ENCODE data around the gene SLC39A10. TPM values are rescaled to one million over a fixed set of nuclear protein-coding genes. Genes with fewer than 3 reads are reported as not detected.
A peak's percentile ranks its signal among the peaks of the same experiment; 100 is the strongest.
"Not testable (repeated sequence)": the region's sequence is repeated elsewhere in the genome, so short reads cannot be mapped to it uniquely, and the experiment has no call there.

SLC39A10 gene
- total and polyA plus RNA-seq, 5 donors = 4.3 to 17.9 (median 13.8) TPM

DNA sequence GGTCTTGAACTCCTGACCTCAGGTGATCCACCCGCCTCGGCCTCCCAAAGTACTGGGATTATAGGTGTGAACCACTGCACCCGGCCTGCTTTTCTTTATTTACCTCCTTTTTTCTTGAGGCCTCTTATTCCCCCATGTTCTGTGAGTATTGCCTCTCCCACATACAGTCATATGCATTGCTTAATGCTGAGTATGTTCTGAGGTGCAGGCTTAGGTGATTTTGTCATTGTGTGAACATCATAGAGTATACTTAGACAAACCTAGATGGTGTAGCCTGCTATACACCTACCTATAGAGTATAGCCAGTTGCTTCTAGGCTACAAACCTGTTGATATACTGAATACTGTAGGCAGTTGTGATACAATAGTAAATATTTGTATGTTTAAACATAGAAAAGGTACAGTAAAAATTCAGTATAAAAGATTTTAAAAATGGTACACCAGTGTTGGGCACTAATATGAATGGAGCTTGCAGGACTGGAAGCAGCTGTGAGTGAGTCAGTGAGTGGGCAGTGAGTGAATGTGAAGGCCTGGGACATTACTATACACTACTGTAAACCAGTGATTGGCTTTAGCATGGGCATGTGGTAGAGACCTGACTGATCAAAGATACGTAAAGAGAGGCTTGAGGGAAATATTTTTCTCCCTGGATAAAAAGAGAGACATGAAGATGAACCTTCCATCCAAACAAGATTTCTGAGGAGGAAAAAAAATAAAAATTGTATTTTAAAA, 17.6 kb downstream of the SLC39A10 start:
- 92% methylated on average over 4 of the region's 4 CpGs for WGBS
- Histone ChIP-seq H3K27ac (ENCODE audit: low read length) (no peak overlapping the region), H3K4me3 (ENCODE audit: low read length) (no peak overlapping the region), H3K4me1 (ENCODE audit: control insufficient read depth, insufficient read depth, low read length) (no peaks in the 10 kb centered on the region), H3K9me3 (ENCODE audit: control insufficient read depth, low read length) (no peaks in the 10 kb centered on the region), H3K27me3 (ENCODE audit: control insufficient read depth, insufficient read depth) (no peaks in the 10 kb centered on the region)
- no peak for ATAC-seq
- intact Hi-C loops (cut with DNase I) = no loop called here
- no peak for DNase-seq

DNA sequence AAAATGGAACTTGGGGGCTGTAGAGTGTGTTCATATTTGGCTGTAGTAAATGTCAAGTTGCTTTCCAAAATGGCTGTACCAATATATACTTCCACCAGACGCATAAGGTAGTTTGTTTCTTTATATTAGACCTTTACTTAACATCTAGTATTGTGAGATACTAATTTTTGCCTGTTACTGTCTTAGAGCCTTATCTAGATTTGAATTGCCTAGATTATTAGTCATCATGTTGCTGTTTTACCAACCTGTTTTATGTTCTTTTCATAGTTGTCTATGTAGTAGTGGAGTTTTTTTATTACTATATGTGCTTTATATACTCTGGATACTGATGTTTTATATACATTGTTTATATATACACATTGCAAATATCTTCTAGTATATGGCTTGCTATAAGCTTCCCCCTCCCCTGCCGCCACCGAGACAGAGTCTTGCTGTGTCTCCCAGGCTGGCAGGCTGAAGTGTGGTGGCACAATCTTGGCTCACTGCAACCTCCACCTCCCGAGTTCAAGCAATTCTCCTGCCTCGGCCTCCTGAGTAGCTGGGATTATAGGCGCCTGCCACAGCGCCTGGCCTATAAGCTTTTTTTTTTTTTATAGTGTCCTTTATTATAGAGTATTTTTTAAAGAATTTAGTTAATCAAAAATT, 18.9 kb downstream of the SLC39A10 start:
- Histone ChIP-seq H3K27ac (ENCODE audit: low read length) (no peak overlapping the region), H3K4me3 (ENCODE audit: low read length) (no peak overlapping the region)
- ATAC-seq = no peak

DNA sequence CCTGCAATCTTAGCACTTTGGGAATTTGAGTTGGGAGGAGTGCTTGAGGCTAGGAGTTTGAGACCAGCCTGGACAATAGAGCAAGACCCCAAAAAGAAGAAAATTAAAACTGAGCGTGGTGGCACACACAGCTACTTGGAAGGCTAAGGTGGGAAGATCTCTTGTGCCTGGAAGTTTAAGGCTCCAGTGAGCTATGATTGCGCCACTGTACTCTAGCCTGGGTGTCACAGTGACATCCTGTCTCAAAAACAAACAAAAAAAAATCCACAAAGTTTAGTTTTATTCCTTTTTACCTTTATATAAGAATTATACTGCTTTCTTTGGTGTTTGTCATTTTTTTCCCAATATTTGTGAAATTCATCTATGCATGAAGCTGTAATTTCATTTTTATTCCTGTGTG, 20.3 kb downstream of the SLC39A10 start:
- no peaks in the 10 kb centered on the region for H3K4me1 ChIP-seq (ENCODE audit: control insufficient read depth, insufficient read depth, low read length)
- H3K27me3 ChIP-seq (ENCODE audit: control insufficient read depth, insufficient read depth) = no peaks in the 10 kb centered on the region
- intact Hi-C loops (cut with DNase I) = no loop called here
- H3K4me3 ChIP-seq (ENCODE audit: low read length) = no peak overlapping the region
- ATAC-seq (no peak), DNase-seq (no peak)
- WGBS = 96% methylated on average over 2 of the region's 2 CpGs
- H3K9me3 ChIP-seq (ENCODE audit: control insufficient read depth, low read length) = no peaks in the 10 kb centered on the region
- no peak overlapping the region for H3K27ac ChIP-seq (ENCODE audit: low read length)

More for the DNA sequence above, 18.9 kb downstream of the SLC39A10 start:
- no peaks in the 10 kb centered on the region for H3K9me3 ChIP-seq (ENCODE audit: control insufficient read depth, low read length)
- intact Hi-C loops (cut with DNase I) = no loop called here
- no peaks in the 10 kb centered on the region for H3K4me1 ChIP-seq (ENCODE audit: control insufficient read depth, insufficient read depth, low read length)
- H3K27me3 ChIP-seq (ENCODE audit: control insufficient read depth, insufficient read depth) = no peaks in the 10 kb centered on the region
- DNase-seq = no peak
- WGBS = 97% methylated on average over 7 of the region's 7 CpGs

DNA sequence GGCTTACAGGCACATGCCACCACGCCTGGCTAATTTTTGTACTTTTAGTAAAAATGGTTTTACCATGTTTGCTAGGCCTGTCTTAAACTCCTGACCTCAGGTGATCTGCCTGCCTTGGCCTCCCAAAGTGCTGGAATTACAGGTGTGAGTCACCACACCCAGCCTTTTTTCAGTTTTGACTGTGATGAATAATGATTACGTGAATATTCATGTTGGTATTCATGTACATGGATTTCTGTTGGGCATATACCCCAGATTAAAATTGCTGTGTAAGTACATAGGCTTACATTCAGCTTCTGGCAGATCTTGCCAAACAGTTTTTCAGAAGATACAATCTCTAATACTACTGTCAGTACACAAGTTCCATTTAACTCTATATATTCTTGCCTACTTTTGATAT, 20.9 kb downstream of the SLC39A10 start:
- 95% methylated on average over 2 of the region's 2 CpGs for WGBS
- intact Hi-C loops (cut with DNase I) = no loop called here
- ATAC-seq (no peak), DNase-seq (no peak)
- no peaks in the 10 kb centered on the region for H3K4me1 ChIP-seq (ENCODE audit: control insufficient read depth, insufficient read depth, low read length)
- no peaks in the 10 kb centered on the region for H3K9me3 ChIP-seq (ENCODE audit: control insufficient read depth, low read length)
- H3K4me3 ChIP-seq (ENCODE audit: low read length) = no peak overlapping the region
- H3K27ac ChIP-seq (ENCODE audit: low read length) = no peak overlapping the region
- no peaks in the 10 kb centered on the region for H3K27me3 ChIP-seq (ENCODE audit: control insufficient read depth, insufficient read depth)

DNA sequence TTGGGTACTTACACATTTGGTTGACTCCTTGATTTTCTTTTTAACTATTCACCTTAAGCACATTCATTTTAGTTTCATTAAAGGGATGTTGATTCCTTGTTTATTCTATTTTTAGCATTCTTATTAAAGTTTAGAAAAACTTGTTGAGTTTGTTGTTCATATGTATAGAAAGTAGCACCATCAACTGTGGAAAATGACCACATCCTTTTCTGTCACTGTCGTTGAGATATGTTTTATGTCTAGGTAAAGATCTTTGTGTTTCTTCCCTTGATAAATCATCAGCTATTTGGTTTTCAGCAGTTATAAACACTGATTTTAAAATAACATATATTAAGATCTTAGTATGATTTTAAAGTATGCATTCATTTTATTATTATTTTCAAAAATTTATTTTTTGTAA, 25.1 kb downstream of the SLC39A10 start:
- Histone ChIP-seq H3K4me1 (ENCODE audit: control insufficient read depth, insufficient read depth, low read length) (no peaks in the 10 kb centered on the region), H3K9me3 (ENCODE audit: control insufficient read depth, low read length) (no peaks in the 10 kb centered on the region), H3K27ac (ENCODE audit: low read length) (no peak overlapping the region), H3K4me3 (ENCODE audit: low read length) (no peak overlapping the region), H3K27me3 (ENCODE audit: control insufficient read depth, insufficient read depth) (no peaks in the 10 kb centered on the region)
- DNase-seq (no peak), ATAC-seq (no peak)
- intact Hi-C loops (cut with DNase I) = no loop called here
- WGBS = 89% methylated on average over 1 of the region's 1 CpG

DNA sequence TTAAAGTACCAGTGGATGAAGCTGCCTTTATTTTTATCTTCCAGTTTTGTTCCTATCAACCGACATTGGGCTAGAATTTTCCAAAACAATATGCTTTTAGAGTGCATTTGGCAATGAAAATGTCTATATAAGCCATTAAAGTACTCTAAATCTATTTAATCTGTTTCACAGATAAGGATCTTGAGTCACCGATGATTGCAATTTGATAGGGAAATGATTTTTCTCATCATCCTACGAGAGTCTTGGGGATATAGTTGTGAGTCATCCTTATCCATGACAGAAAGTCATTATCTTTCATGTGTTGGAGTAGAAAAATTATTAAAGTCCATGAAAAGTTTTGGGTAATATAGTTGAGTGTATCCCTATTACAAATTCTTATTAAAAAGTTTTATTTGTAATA, 26.1 kb downstream of the SLC39A10 start:
- ATAC-seq = no peak
- H3K27ac ChIP-seq (ENCODE audit: low read length) = no peak overlapping the region
- 67% methylated on average over 3 of the region's 3 CpGs for WGBS

DNA sequence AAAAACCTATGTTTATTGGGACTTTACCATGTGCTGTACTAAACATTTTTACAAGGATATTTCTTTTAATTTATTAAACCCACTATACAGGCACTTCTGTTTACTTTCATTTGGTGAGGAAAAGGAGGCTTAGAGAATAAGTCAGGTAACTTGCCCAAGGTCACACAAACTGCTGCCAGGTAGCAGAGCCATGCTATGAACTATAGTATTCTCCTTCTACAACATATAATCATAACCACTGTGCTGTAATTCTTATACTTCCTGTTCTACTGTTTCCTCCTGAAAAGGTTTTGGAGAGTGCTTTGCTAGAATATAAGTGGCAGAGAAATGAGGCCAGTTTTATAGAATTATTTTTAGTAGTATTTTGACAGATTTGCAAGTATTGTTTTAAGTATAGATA, 29.5 kb downstream of the SLC39A10 start:
- ATAC-seq (no peak), DNase-seq (no peak)
- Histone ChIP-seq H3K4me1 (ENCODE audit: control insufficient read depth, insufficient read depth, low read length) (no peaks in the 10 kb centered on the region), H3K27me3 (ENCODE audit: control insufficient read depth, insufficient read depth) (no peaks in the 10 kb centered on the region), H3K27ac (ENCODE audit: low read length) (no peak overlapping the region), H3K9me3 (ENCODE audit: control insufficient read depth, low read length) (no peaks in the 10 kb centered on the region), H3K4me3 (ENCODE audit: low read length) (no peak overlapping the region)
- intact Hi-C loops (cut with DNase I) = no loop called here

More for the DNA sequence above, 26.1 kb downstream of the SLC39A10 start:
- intact Hi-C loops (cut with DNase I) = no loop called here
- no peaks in the 10 kb centered on the region for H3K27me3 ChIP-seq (ENCODE audit: control insufficient read depth, insufficient read depth)
- H3K4me1 ChIP-seq (ENCODE audit: control insufficient read depth, insufficient read depth, low read length) = no peaks in the 10 kb centered on the region
- no peak for DNase-seq
- H3K9me3 ChIP-seq (ENCODE audit: control insufficient read depth, low read length) = no peaks in the 10 kb centered on the region
- H3K4me3 ChIP-seq (ENCODE audit: low read length) = no peak overlapping the region

DNA sequence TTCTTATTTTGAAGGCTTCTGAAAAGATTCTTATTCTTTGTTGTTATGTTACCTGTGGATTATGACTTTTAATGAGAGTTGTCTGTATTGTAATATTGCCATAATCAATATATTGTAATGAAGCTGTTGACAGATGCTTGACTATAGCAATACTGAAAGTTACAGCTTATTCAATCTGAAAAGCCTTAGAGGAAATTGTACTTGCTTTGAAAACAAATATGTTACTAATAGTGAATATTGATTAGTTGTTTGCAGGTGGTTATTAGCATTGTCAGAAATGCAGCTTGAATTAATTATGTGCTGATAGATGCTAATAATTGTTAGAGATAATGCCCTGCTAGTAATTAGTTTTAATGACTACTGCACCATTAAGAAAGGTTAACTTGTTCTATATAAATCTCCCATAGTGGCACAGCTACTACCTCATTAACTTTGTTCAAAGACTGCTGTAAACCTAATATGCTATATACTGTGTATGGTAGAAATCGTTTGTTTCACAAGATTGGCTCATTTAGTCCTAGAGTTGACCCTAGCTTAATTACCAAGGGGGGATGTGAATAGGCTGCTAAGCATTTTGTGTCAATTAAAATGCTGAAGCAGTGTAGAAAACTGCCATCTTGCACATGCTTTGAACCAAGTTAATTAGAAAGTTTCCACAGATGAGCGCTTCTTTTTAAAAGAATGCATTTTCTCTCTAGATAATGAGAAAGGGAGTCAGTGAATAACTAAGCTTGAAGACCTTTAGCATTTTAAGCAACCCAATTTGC, 30.5 kb downstream of the SLC39A10 start:
- WGBS = 75% methylated on average over 2 of the region's 2 CpGs

DNA sequence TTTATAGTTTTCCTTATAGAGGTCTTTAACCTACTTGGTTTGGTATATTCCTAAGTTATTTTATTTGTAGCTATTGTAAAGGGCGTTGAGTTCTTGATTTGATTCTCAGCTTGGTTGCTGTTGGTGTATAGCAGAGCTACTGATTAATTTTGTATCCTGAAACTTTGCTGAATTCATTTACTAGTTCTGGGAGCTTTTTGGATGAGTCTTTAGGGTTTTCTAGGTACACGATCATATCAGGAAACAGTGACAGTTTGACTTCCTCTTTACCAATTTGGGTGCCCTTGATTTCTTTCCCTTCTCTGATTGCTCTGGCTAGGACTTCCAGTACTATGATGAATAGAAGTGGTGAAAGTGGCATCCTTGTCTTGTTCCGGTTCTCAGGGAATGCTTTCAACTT, 35.5 kb downstream of the SLC39A10 start:
- H3K27ac ChIP-seq (ENCODE audit: low read length); H3K4me3 ChIP-seq (ENCODE audit: low read length); H3K9me3 ChIP-seq (ENCODE audit: control insufficient read depth, low read length); DNase-seq; ATAC-seq; intact Hi-C loops (cut with DNase I); H3K4me1 ChIP-seq (ENCODE audit: control insufficient read depth, insufficient read depth, low read length); H3K27me3 ChIP-seq (ENCODE audit: control insufficient read depth, insufficient read depth): not testable (repeated sequence)
- 88% methylated on average over 3 of the region's 3 CpGs for WGBS

More for the DNA sequence above, 30.5 kb downstream of the SLC39A10 start:
- Histone ChIP-seq H3K4me1 (ENCODE audit: control insufficient read depth, insufficient read depth, low read length) (no peaks in the 10 kb centered on the region), H3K9me3 (ENCODE audit: control insufficient read depth, low read length) (no peaks in the 10 kb centered on the region), H3K27ac (ENCODE audit: low read length) (no peak overlapping the region), H3K27me3 (ENCODE audit: control insufficient read depth, insufficient read depth) (no peaks in the 10 kb centered on the region), H3K4me3 (ENCODE audit: low read length) (no peak overlapping the region)
- DNase-seq (no peak), ATAC-seq (no peak)
- intact Hi-C loops (cut with DNase I) = no loop called here

DNA sequence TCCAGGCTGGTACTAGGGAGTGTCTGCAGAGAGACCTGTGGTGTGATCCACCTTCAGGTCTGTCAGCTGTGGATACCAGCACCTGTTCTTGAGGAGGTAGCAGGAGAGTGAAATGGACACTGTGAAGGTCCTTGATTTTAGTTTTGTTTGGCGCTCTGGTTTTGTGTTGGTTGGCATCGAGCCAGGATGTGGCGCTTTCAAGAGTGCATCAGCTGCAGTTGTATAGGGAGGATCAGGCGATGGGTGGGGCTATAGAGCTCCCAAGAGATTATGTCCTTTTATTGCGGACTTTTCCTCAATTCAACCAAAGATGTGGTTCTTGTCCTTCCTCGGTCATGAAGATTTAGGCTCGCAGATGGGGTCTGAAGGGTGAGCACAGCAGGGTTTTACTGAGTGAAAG, 37.5 kb downstream of the SLC39A10 start:
- ATAC-seq (no peak), DNase-seq (peak in 1 of 3 donors; percentile 48)
- Histone ChIP-seq H3K9me3 (ENCODE audit: control insufficient read depth, low read length) (no peaks in the 10 kb centered on the region), H3K27ac (ENCODE audit: low read length) (no peak overlapping the region), H3K4me3 (ENCODE audit: low read length) (no peak overlapping the region), H3K4me1 (ENCODE audit: control insufficient read depth, insufficient read depth, low read length) (no peaks in the 10 kb centered on the region), H3K27me3 (ENCODE audit: control insufficient read depth, insufficient read depth) (no peaks in the 10 kb centered on the region)
- intact Hi-C loops (cut with DNase I) = no loop called here
- WGBS = 98% methylated on average over 7 of the region's 7 CpGs

DNA sequence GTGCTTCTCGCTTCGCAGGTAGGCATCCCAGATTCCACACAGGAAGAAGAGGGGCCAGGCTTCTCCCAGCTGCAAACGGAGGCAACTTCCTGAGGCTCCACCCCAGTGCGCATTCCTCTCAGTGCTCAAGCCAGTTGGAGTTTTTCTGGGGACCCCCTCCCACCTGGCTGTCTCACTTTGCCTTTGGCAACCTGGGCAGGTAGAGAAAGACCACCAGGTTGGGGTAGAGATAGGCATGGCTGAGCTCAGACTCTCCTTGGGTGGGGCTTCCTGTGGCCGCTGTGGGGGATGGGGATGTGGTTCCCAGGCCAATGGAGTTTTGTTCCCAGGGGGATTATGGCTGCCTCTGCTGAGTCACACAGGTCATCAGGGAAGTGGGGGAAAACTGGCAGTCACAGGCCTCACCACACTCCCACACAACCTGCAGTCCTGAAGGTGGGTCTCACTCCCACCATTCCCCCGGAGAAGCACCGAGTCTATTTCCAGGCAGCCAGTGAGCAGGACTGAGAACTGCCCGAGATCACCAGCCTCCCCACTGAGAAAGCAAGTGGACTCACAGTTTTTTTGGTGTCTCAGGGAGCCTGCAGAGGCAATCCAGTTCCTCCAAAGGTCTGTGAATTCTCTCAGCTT, 38.1 kb downstream of the SLC39A10 start:
- DNase-seq = peak in 1 of 3 donors; percentile 20
- H3K9me3 ChIP-seq (ENCODE audit: control insufficient read depth, low read length) = no peaks in the 10 kb centered on the region
- 85% methylated on average over 8 of the region's 8 CpGs for WGBS

More for the DNA sequence above, 38.1 kb downstream of the SLC39A10 start:
- no peaks in the 10 kb centered on the region for H3K4me1 ChIP-seq (ENCODE audit: control insufficient read depth, insufficient read depth, low read length)
- intact Hi-C loops (cut with DNase I) = no loop called here
- no peak overlapping the region for H3K27ac ChIP-seq (ENCODE audit: low read length)
- ATAC-seq = no peak
- H3K27me3 ChIP-seq (ENCODE audit: control insufficient read depth, insufficient read depth) = no peaks in the 10 kb centered on the region
- no peak overlapping the region for H3K4me3 ChIP-seq (ENCODE audit: low read length)
